ENCODE results near the gene ATG16L2. TPM values are rescaled to one million over a fixed set of nuclear protein-coding genes. Genes with fewer than 3 reads are reported as not detected.

The ATG16L2 gene
- total and polyA plus RNA-seq, 9 of the 15 experiments (the other 6 are each of a cell fraction or from before 2014, with no cell fraction given), result 0.18 to 11.2 (median 6.2) TPM

DNA sequence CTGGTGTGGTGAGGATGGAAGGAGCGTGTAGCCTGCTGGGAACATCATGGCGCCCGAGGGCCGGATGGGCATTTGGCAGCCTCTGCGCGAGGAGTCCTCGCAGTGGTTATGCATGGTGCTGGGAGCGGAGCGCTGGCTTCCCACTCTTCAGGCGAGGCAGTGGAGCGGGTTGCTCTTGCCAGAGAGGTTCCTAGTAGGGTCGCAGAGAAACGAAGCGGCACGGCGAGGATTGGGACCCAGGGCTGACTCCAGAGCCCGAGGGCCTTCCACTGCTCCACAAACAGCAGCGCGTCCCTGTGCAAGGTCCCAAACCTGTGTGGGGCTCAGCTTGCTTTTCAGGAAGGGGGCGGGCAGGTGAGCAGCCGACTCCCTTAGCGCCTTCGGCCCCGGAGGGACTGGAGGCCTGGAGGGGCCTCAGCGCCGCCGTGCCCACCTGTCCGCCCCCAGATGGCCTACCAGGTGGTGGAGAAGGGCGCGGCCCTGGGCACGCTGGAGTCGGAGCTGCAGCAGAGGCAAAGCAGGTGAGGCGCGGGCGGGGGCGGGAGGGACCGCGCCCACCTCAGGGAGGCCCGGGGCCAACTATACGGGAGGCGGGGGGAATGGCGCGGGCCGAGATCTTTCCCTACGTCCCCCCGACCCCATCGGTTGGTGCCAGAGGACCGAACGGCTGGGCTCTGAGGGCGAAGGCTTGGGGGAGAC, 7.2 kb downstream of the ATG16L2 start:
- no TSS peak for BruUV-seq (replicated peaks)
- H3K4me3 ChIP-seq, result peak overlapping the region; percentile 42
- peak overlapping the region; percentile 66 to 94 for H3K9ac ChIP-seq (ENCODE audit: insufficient read depth in 1 of 2, low read depth in 2 of 2, low read length in 2 of 2)
- intact Hi-C loops (cut with micrococcal nuclease) (no loop called here), in situ Hi-C loops (cut with MboI) (no loop called here)
- H3K4me1 ChIP-seq (replicated peaks in 1 of 2; ENCODE audit: control insufficient read depth in 2 of 2, insufficient read depth in 2 of 2, low read length in 2 of 2), result peaks cover 6 to 35% of the 10 kb centered on the region in 2 experiments; a peak in 4 of 5 replicates
- H3K27ac ChIP-seq (ENCODE audit: extremely low read depth, low read depth, low read length), result peak overlapping the region; percentile 60; the same call in 1 of the 3 replicates
- no peaks in the 10 kb centered on the region for H3K9me3 ChIP-seq (replicated peaks; ENCODE audit: control insufficient read depth, insufficient read depth, low read depth, low read length)
- H3K36me3 ChIP-seq (ENCODE audit: control insufficient read depth, insufficient read depth, low read length), result no peaks in the 10 kb centered on the region
- no peaks in the 10 kb centered on the region for H3K79me2 ChIP-seq (ENCODE audit: control insufficient read depth, insufficient read depth, low read length)
- H3K27me3 ChIP-seq (ENCODE audit: control insufficient read depth in 2 of 2, insufficient read depth in 2 of 2, low read length in 2 of 2), result no peaks in the 10 kb centered on the region
- POLR2A ChIA-PET, result interaction anchor here (0.6 to 1.1 kb wide), 6 partner anchors 8 to 558 kb away, joined by 3 to 4 read pairs (median 3); partner anchors contain the start of gene FCHSD2
- H4K20me1 ChIP-seq (replicated peaks; ENCODE audit: control insufficient read depth, insufficient read depth, low read length), result no peaks in the 10 kb centered on the region
- peak; percentile 11 for ATAC-seq
- peak overlapping the region; percentile 85 for H3K4me2 ChIP-seq (ENCODE audit: insufficient read depth, low read length)
- DNase-seq (ENCODE audit: extremely low read depth in 1 of 4, low spot score in 3 of 4), result peak in 2 of 4 experiments; percentile 53 to 55
- CTCF ChIA-PET (ENCODE audit: low intra/inter-chr PET ratio), result interaction anchor here (0.7 kb wide), 1 partner anchor 319 kb away, joined by 3 read pairs; no protein-coding TSS in a partner anchor
- H2AFZ ChIP-seq (ENCODE audit: low read depth, low read length), result peak overlapping the region; percentile 96
- FAIRE-seq, result no peak
- peaks cover 5% of the 10 kb centered on the region for H3K9me1 ChIP-seq (ENCODE audit: control insufficient read depth, insufficient read depth, low read length)
- 74% methylated on average over 28 of the region's 50 CpGs for WGBS (ENCODE audit: insufficient coverage, low coverage, missing lambda C conversion rate)
- TF ChIP-seq ZBTB7A (IDR thresholded peaks at IDR 0.05; ENCODE audit: borderline replicate concordance, control insufficient read depth, low read depth, low read length) (0 out of 2 replicates have a peak, but pooled peaks have one; percentile 10), CTBP1 (IDR thresholded peaks at IDR 0.05; ENCODE audit: borderline replicate concordance) (no peak), MYC (IDR thresholded peaks at IDR 0.05; ENCODE audit: low read depth, low read length) (no peak), MYC (CRISPR knock-in tag; IDR thresholded peaks at IDR 0.05; ENCODE audit: borderline replicate concordance, low read depth) (0 out of 2 replicates have a peak, but pooled peaks have one; percentile 28), ZBTB1 (CRISPR knock-in tag; IDR thresholded peaks at IDR 0.05; ENCODE audit: borderline replicate concordance, low read depth) (0 out of 2 replicates have a peak, but pooled peaks have one; percentile 55), SMAD3 (CRISPR knock-in tag; conservative IDR thresholded peaks at IDR 0.05) (no peak), PHB2 (IDR thresholded peaks at IDR 0.05; ENCODE audit: low read depth) (no peak), ZNF263 (CRISPR knock-in tag; IDR thresholded peaks at IDR 0.05; ENCODE audit: borderline replicate concordance) (0 out of 2 replicates have a peak, but pooled peaks have one; percentile 8), ESRRA (IDR thresholded peaks at IDR 0.05; ENCODE audit: borderline replicate concordance, low read depth) (no peak), ZC3H4 (CRISPR knock-in tag; IDR thresholded peaks at IDR 0.05; ENCODE audit: borderline replicate concordance) (0 out of 2 replicates have a peak, but pooled peaks have one; percentile 18), DMBX1 (CRISPR knock-in tag; IDR thresholded peaks at IDR 0.05; ENCODE audit: borderline replicate concordance) (no peak)
- TF ChIP-seq, protein P1, sequence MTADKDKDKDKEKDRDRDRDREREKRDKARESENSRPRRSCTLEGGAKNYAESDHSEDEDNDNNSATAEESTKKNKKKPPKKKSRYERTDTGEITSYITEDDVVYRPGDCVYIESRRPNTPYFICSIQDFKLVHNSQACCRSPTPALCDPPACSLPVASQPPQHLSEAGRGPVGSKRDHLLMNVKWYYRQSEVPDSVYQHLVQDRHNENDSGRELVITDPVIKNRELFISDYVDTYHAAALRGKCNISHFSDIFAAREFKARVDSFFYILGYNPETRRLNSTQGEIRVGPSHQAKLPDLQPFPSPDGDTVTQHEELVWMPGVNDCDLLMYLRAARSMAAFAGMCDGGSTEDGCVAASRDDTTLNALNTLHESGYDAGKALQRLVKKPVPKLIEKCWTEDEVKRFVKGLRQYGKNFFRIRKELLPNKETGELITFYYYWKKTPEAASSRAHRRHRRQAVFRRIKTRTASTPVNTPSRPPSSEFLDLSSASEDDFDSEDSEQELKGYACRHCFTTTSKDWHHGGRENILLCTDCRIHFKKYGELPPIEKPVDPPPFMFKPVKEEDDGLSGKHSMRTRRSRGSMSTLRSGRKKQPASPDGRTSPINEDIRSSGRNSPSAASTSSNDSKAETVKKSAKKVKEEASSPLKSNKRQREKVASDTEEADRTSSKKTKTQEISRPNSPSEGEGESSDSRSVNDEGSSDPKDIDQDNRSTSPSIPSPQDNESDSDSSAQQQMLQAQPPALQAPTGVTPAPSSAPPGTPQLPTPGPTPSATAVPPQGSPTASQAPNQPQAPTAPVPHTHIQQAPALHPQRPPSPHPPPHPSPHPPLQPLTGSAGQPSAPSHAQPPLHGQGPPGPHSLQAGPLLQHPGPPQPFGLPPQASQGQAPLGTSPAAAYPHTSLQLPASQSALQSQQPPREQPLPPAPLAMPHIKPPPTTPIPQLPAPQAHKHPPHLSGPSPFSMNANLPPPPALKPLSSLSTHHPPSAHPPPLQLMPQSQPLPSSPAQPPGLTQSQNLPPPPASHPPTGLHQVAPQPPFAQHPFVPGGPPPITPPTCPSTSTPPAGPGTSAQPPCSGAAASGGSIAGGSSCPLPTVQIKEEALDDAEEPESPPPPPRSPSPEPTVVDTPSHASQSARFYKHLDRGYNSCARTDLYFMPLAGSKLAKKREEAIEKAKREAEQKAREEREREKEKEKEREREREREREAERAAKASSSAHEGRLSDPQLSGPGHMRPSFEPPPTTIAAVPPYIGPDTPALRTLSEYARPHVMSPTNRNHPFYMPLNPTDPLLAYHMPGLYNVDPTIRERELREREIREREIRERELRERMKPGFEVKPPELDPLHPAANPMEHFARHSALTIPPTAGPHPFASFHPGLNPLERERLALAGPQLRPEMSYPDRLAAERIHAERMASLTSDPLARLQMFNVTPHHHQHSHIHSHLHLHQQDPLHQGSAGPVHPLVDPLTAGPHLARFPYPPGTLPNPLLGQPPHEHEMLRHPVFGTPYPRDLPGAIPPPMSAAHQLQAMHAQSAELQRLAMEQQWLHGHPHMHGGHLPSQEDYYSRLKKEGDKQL (CRISPR knock-in tag; IDR thresholded peaks at IDR 0.05; ENCODE audit: borderline replicate concordance), result 0 out of 2 replicates have a peak, but pooled peaks have one; percentile 21
- TF ChIP-seq, protein P2, sequence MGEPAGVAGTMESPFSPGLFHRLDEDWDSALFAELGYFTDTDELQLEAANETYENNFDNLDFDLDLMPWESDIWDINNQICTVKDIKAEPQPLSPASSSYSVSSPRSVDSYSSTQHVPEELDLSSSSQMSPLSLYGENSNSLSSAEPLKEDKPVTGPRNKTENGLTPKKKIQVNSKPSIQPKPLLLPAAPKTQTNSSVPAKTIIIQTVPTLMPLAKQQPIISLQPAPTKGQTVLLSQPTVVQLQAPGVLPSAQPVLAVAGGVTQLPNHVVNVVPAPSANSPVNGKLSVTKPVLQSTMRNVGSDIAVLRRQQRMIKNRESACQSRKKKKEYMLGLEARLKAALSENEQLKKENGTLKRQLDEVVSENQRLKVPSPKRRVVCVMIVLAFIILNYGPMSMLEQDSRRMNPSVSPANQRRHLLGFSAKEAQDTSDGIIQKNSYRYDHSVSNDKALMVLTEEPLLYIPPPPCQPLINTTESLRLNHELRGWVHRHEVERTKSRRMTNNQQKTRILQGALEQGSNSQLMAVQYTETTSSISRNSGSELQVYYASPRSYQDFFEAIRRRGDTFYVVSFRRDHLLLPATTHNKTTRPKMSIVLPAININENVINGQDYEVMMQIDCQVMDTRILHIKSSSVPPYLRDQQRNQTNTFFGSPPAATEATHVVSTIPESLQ (CRISPR knock-in tag; IDR thresholded peaks at IDR 0.05), result no peak

All from K562 (cell line).